Astrocyte (in vitro differentiated cells and primary cell): ENCODE data around the gene MRPL28.

Source experiments
- EZH2 ChIP-seq: IDR thresholded peaks from 2 replicates; pipeline ENCODE4 v1.6.1; 2012; ENCODE audit warnings: mild to moderate bottlenecking, low read length, inconsistent platforms; ENCODE audit not compliant: insufficient read depth
- TF ChIP-seq, protein P1 (sequence below): IDR thresholded peaks from 2 replicates; pipeline ENCODE4 v1.5.1; 2011; ENCODE audit warnings: low read depth, mild to moderate bottlenecking, inconsistent platforms, low read length, moderate library complexity; ENCODE audit not compliant: insufficient read depth

DNA sequence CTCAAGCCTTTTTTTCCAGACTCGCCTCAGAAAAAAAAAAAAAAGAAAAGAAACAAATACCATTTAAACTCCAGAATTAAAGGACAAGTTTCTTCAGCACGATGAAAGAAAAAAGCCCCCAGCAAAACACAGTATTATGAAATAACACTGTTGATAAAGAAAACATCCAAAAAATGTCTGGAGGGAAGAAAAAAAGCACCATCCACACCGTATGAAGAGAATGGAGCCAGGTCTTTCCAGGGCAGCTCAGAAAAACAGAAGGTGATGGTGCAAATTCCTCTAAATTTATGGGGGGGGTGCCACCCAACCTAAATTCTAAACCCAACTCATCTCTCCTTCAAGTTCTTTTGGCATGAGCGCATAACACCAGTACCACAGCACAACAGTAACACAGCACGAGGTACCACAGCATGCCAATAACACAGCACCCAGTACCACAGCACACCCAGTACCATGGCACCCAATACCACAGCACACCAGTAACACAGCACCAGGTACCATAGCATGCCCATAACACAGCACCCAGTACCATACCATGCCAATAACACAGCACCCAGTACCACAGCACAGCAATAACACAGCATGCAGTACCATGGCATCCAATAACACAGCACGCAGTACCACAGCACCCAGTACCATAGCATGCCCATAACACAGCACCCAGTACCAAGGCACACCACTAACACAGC is 36.8 kb downstream of the MRPL28 start:
- no peak for TF ChIP-seq EZH2
- TF ChIP-seq, protein P1, sequence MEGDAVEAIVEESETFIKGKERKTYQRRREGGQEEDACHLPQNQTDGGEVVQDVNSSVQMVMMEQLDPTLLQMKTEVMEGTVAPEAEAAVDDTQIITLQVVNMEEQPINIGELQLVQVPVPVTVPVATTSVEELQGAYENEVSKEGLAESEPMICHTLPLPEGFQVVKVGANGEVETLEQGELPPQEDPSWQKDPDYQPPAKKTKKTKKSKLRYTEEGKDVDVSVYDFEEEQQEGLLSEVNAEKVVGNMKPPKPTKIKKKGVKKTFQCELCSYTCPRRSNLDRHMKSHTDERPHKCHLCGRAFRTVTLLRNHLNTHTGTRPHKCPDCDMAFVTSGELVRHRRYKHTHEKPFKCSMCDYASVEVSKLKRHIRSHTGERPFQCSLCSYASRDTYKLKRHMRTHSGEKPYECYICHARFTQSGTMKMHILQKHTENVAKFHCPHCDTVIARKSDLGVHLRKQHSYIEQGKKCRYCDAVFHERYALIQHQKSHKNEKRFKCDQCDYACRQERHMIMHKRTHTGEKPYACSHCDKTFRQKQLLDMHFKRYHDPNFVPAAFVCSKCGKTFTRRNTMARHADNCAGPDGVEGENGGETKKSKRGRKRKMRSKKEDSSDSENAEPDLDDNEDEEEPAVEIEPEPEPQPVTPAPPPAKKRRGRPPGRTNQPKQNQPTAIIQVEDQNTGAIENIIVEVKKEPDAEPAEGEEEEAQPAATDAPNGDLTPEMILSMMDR = no peak
